ENCODE results near the gene PPP1R2C.
A peak's percentile ranks its signal among the peaks of the same experiment; 100 is the strongest.

The PPP1R2C gene

GRCh38 chrX:42771506-42772335, 6.2 kb downstream of the PPP1R2C start:
- no peak overlapping the region for H3K27ac ChIP-seq
- no peak overlapping the region for H3K4me3 ChIP-seq
- TF ChIP-seq, protein P1, sequence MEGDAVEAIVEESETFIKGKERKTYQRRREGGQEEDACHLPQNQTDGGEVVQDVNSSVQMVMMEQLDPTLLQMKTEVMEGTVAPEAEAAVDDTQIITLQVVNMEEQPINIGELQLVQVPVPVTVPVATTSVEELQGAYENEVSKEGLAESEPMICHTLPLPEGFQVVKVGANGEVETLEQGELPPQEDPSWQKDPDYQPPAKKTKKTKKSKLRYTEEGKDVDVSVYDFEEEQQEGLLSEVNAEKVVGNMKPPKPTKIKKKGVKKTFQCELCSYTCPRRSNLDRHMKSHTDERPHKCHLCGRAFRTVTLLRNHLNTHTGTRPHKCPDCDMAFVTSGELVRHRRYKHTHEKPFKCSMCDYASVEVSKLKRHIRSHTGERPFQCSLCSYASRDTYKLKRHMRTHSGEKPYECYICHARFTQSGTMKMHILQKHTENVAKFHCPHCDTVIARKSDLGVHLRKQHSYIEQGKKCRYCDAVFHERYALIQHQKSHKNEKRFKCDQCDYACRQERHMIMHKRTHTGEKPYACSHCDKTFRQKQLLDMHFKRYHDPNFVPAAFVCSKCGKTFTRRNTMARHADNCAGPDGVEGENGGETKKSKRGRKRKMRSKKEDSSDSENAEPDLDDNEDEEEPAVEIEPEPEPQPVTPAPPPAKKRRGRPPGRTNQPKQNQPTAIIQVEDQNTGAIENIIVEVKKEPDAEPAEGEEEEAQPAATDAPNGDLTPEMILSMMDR (IDR thresholded peaks at IDR 0.05): no peak
- DNase-seq (ENCODE audit: low spot score): no peak

DNA sequence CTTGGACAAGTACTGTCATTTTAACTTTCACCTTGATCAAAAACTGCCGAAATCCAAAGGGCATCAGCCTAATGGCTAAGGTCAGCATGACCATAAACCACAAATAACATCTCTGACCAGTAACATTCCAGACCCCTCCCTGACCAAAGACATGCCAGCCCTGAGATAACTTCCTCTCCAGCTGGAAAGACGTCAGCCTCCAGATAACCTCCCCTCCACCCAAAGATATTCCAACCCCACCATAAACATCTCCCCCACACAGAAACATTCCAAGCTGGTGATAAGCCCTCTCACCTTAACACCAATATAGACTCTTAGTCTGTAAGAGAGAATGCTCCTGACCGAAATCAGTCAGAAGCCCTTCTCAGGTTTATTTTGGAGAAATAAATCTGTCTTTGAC, 7.4 kb downstream of the PPP1R2C start:
- TF ChIP-seq, protein P1 (IDR thresholded peaks at IDR 0.05): no peak
- no peak for DNase-seq (ENCODE audit: low spot score)
- no peak overlapping the region for H3K27ac ChIP-seq
- no peak overlapping the region for H3K4me3 ChIP-seq

DNA sequence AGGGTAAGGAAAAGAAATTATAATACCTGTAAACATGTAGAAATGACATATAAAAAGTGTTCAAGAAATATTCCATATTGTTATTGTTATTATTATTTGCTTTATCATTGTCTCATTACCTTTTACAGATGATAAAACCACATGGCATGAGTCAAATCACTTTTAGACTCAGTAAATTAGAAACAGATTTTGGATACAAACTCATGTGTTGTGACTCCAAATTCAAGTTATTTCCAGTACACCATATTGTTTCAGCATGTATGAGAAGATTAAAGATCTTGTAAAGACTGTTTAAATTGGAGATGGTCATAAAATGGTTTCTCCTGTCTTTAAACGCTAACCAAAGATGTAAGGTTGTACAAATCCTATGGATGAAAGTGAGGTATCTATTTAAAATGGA, 18.1 kb downstream of the PPP1R2C start:
- TF ChIP-seq, protein P1 (IDR thresholded peaks at IDR 0.05): no peak
- Histone ChIP-seq H3K27ac (no peak overlapping the region), H3K4me3 (no peak overlapping the region)
- no peak for DNase-seq (ENCODE audit: low spot score)

DNA sequence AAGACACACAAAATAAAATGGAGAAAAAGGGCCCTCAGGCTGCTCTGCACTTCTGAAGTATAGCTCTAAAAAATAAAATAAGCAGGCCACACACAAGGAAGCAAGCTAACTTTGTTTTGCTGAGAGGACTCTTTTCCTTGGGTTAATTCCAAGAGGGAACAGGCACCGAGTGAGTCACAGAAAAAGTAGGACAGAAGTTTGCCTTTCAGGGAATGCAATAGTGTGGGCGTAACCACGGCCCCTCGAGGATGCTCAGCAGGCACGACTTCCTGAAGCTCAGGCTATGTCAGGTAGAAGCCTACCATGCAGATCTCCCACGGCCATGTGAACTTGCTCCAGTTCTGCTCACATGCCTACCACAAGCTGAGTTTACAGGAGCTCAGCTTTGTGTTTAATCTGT, 22.1 kb downstream of the PPP1R2C start:
- TF ChIP-seq, protein P1 (IDR thresholded peaks at IDR 0.05): no peak
- Histone ChIP-seq H3K27ac (peak overlapping the region; percentile 13 to 36), H3K4me3 (no peak overlapping the region)
- DNase-seq (ENCODE audit: low spot score): no peak

DNA sequence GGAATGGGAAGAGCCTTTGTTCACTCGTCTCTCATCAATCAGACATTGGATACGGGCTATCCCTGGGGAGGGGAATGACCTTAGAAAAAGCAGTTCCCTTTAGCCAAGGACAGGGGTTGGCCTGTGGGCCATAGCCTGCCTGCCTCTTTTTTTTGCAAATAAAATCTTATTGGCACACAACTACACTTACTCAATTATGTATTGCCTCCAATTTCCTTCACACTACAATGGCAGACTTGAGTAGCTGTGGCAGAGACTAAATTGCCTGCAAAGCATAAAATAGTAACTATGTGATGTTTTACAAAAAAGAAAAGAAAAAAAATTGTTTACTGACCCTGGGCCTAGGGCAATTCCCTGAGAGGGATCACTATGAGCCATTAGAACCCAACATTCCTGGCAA, 23.4 kb downstream of the PPP1R2C start:
- TF ChIP-seq, protein P1 (IDR thresholded peaks at IDR 0.05): no peak
- DNase-seq (ENCODE audit: low spot score): no peak
- Histone ChIP-seq H3K27ac (no peak overlapping the region), H3K4me3 (no peak overlapping the region)

DNA sequence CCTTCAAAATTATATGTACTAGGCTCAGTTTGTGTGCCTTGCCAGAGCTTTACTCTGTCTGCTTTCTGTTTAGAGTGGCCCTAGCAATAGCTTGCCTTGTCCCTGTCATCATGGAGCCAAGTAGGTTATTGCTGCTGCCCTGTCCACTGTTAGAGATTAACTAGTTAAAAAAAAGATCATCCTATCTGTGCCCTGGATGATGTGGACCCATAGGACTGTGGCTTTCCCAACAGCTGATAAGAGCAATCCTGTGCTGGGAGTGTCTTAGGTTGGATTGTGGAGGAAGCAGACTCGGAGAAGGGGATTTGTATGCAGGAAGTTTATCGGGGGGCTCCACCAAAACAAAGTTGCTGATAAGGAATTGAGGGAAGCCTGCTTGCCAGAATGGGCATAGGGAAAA, 23.8 kb downstream of the PPP1R2C start:
- DNase-seq (ENCODE audit: low spot score): no peak
- Histone ChIP-seq H3K27ac (no peak overlapping the region), H3K4me3 (no peak overlapping the region)
- TF ChIP-seq, protein P1 (IDR thresholded peaks at IDR 0.05): no peak

DNA sequence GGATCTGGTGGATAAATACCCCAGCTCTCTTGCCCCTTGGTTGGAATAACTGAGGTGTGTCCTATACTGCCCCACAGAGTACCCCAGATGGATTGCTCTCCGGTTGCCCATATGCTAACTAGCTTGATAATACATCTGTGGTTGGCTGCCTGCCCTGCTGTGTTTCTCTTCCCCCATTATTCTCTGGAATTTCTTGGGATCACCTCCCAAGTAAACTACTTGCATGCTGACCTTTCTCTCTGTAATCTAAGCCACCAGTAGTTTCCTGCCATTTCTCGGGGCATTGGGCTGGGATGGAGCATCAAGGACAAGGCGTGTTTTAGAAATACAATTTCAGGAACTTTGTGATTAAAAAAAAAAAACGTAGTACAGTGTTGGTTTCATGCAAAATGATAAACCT, 25.2 kb downstream of the PPP1R2C start:
- DNase-seq (ENCODE audit: low spot score): no peak
- Histone ChIP-seq H3K4me3 (no peak overlapping the region), H3K27ac (no peak overlapping the region)
- TF ChIP-seq, protein P1 (IDR thresholded peaks at IDR 0.05): no peak

Measured in coronary artery (tissue), 2 donors.